ENCODE results near the gene IL26.

DNA sequence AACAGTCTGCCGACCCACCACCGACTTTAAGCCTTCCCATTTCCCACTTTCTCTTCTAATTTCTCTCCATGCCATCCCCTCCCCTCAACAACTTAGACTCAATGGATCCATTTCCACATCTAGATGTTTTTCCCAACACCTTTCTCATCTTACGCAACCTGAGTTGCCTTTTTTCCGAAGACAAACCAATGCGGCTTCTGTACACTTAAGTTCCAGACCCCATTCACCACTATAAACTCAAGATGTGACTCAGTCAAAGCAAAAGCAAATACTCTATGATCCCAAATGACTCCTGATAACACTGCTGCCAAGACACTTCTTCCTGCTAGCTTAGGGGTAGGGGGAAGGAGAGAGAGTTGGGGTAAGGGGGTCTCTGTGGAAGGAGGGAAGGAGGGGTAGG, 26.5 kb upstream of the IL26 start:
- TF ChIP-seq, protein P1, sequence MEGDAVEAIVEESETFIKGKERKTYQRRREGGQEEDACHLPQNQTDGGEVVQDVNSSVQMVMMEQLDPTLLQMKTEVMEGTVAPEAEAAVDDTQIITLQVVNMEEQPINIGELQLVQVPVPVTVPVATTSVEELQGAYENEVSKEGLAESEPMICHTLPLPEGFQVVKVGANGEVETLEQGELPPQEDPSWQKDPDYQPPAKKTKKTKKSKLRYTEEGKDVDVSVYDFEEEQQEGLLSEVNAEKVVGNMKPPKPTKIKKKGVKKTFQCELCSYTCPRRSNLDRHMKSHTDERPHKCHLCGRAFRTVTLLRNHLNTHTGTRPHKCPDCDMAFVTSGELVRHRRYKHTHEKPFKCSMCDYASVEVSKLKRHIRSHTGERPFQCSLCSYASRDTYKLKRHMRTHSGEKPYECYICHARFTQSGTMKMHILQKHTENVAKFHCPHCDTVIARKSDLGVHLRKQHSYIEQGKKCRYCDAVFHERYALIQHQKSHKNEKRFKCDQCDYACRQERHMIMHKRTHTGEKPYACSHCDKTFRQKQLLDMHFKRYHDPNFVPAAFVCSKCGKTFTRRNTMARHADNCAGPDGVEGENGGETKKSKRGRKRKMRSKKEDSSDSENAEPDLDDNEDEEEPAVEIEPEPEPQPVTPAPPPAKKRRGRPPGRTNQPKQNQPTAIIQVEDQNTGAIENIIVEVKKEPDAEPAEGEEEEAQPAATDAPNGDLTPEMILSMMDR (IDR thresholded peaks at IDR 0.05) = no peak
- no peak for TF ChIP-seq POLR2A (IDR thresholded peaks at IDR 0.05)
